Breast epithelium (tissue), 3 donors: ENCODE measurements around the gene ERC1.

Experiments used
- POLR2A ChIP-seq: fragments of 450-650 bp; IDR thresholded peaks from one replicate; pipeline ENCODE4 v1.6.1; 2016; ENCODE audit warnings: antibody characterized with exemption, mild to moderate bottlenecking, moderate library complexity
- TF ChIP-seq, protein P1 (sequence below), 3 donors: fragments of 450-650 bp; IDR thresholded peaks; one replicate each; pipeline ENCODE4 v1.5.1; 2016 to 2017; ENCODE audit warnings: antibody characterized with exemption in 3 of 3, mild to moderate bottlenecking in 3 of 3, moderate library complexity in 3 of 3

DNA sequence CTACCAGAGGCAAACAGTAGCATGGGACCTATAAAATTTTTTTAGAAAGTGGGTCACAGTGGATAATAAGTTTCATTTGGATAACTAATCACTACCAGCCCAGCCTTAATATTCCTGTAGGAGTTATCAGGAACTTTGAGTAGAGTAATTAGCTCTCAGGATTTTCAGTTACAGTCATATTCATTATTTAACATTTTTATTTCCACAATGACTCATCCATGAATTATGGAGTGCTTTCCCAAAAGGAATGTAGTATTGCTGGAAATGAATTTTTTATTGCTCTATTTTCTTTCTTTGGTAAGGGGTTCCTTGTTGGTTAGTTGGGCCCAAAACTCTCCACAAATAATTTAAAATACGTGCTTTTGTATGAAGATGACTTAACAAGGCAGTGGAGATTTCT is 53.7 kb downstream of the ERC1 start:
- TF ChIP-seq, protein P1, sequence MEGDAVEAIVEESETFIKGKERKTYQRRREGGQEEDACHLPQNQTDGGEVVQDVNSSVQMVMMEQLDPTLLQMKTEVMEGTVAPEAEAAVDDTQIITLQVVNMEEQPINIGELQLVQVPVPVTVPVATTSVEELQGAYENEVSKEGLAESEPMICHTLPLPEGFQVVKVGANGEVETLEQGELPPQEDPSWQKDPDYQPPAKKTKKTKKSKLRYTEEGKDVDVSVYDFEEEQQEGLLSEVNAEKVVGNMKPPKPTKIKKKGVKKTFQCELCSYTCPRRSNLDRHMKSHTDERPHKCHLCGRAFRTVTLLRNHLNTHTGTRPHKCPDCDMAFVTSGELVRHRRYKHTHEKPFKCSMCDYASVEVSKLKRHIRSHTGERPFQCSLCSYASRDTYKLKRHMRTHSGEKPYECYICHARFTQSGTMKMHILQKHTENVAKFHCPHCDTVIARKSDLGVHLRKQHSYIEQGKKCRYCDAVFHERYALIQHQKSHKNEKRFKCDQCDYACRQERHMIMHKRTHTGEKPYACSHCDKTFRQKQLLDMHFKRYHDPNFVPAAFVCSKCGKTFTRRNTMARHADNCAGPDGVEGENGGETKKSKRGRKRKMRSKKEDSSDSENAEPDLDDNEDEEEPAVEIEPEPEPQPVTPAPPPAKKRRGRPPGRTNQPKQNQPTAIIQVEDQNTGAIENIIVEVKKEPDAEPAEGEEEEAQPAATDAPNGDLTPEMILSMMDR (IDR thresholded peaks at IDR 0.05), result no peak
- TF ChIP-seq POLR2A, result no peak
